Renal cortex interstitium (tissue), 11 donors: ENCODE data around the gene LPIN1. TPM values are rescaled to one million over a fixed set of nuclear protein-coding genes. Genes with fewer than 3 reads are reported as not detected.

ENCODE experiments used
- DNase-seq, 11 donors: peaks; one replicate each; pipeline ENCODE4 v3.0.0-alpha.2; 2013; ENCODE audit warnings: low read depth in 9 of 11, low spot score in 4 of 11; ENCODE audit errors: extremely low read depth in 1 of 11
- polyA plus RNA-seq, 3 donors: library from polyadenylated mRNA; unstranded; fragments of 120-200 nt; gene quantifications; one replicate each; pipeline ENCODE4 v1.2.1, GENCODE V29; 2013; ENCODE audit not compliant: insufficient read length in 3 of 3

Gene LPIN1
- polyA plus RNA-seq, 3 donors = 19.8 to 26.4 (median 22.5) TPM

DNA sequence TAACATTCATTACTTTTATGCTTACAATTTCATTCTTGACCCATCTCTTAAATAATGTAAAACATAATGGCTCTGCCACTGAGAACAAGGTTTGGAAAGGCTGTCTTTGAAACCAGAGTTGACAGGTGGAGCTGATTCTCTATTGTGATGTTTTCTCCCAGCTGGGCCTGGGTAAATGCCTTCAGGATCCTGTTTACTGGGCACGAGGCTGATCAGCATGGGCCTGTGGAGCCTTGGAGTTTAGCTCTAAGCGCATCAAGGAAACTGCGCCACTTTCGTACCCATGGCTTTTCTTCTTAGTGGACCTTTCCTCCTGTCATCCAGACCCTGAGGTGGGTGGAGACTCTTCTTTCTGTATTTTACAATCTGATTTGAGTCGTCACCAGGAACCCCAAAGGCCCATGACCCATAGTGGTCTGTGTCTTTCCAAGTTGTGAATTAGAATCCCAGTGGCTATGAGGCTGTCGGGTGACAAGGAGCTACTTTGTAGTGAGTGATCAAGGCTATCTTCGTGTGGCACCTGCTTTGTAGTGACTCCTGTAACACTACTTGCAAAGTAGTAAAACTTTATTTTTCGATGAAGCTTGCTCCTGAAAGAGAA is 123.1 kb downstream of the LPIN1 start:
- DNase-seq = no peak

DNA sequence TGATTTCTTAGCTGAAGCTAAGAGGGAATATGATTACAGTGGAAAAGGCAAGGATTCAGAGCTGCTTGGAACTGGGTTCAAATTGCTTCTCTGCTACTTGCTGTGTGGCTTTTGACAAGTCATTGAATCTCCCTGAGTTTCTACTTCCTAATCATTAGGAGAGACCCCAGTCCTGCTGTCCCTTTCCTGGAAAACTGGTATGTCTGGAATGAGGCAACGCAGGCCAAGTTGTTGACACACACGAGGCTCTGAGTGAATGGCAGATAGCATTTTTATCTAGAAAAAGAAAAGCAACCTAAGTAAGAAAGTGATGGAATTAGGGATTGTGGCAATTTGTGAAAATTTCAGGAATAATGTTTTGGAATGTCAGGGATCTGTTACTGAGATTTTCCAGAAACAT is 123.6 kb downstream of the LPIN1 start:
- DNase-seq = no peak

DNA sequence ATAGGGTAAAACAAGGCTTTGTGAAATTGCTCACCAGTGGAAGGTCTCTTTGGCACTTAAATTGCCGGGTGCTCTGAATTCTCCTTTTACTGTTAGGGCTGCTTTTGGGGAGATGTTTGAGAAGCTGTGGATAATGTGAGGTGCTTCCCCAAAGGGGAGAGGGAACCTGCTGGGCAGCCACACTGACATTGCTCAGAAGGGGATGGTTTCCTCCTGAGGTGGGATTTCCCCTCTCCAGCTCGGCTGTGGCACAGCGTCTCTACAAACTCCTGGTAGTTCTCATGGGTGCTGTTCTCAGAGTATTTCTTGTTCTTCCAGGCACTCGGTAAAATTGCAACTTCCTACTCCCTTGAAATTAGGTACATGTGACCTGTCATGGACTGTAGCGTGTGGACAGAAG is 124.2 kb downstream of the LPIN1 start:
- no peak for DNase-seq

DNA sequence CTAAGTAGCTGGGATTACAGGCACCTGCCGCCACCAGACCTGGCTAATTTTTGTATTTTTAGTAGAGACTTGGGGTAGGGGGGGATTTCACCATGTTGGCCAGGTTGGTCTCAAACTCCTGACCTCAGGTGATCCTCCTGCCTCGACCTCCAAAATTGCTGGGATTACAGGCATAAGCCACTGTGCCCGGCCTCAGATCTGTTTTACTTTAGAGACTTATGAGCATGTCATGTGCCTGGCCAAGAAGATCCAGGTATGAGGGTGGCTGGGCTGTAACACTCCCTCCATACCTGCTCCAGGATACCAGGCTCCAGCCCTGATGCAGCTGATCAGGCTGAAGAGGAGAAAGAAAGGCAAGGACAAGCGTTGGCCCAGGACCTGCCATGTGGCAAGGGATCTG is 125.0 kb downstream of the LPIN1 start:
- DNase-seq = no peak

DNA sequence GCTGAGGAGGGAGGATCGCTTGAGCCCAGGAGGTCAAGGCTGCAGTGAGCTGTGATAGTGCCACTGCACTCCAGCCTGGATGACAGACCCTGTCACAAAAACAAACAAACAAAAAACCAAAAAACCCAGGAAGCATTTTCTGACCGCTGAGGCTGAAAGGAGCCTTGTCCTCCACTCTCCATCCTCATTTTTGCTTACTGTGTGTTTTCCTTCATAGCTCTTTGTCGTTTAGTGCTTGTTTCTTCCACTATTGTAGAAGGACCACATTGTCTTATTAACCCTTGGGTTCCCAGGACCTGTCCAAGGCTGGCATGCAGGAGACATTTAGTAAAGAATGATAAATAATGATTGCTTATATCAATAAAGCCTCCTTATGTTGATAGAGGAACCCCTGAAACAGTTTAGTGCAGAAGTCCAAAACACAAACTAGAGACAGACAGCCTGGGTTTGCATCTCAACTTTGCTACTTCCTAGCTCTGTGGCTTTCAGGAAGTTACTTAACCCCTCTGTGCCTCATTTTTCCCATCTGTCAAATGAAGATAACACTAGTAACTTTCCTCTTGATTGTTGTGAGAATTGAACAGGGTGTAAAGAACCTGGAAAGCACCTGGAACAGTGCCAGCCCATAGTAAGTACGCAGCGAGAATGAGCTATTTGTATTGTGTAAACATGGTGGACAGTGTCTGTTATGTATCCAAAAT is 126.0 kb downstream of the LPIN1 start:
- DNase-seq = no peak

DNA sequence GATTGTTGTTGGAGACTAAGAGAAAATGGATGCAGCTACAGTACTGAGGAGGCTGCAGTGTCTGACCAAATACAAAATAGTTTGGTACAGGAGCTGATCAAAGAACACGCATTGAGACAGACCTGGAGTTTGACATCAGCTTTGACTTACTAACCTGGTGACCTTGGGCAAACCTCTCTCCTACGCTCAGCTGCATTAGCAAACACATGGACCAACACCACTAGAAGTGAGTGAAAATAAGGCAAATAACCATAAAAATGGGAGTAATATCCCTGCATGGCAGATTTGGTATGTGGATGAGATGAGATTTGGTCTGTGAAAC is 126.5 kb downstream of the LPIN1 start:
- DNase-seq = no peak

DNA sequence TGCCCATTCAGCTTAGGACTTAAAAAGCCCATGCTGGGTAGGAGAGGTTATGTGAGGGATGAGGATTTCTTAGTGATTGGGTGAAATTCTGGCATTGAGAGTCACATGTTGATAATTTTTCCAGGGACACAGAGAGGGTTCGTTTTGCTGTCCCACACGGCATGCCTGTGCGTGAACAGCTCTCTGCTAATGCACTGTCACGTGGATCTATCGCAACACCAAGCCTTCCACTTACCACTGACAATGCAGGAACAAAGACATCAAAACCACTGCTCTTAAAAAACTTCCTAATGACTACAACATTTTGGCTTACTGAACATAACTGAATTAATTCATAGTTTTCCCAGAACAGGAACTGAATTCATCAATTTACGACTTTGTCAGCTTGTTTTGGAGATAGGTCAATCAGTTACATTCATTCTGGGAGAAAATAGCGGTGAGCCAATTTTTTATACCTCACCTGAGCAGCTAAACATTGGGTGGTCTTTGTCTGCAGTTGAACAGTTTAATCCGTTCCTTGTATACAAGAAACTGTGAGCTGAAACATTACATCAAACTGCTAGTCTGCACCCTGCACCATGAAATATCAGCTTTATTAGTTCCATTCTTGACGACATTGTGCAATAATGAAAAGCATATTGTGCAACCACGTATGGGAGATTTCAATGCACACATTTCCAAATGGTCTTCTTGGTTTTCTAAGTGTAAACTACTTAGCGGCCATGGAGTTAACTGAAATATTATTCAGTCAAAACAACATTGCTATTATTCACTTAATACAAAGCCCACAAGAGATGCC is 127.1 kb downstream of the LPIN1 start:
- no peak for DNase-seq

DNA sequence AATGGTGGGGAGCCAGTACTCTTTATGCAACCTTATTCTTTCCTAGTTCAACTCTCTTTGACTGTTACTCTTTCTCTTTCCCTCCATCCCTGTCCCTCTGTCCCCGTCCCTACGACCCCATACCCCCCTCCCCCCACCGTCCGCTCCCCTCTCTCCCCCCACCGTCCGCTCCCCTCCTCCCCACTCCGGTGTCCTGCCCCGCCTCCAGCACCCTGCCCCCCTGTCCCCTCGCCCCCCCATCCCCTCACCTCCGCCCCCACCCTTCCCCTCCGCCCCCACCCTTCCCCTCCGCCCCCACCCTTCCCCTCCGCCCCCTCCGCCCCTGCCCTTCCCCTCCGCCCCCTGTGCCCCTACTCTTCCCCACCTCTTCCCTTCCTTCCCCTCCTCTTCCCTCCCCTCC is 128.4 kb downstream of the LPIN1 start:
- DNase-seq = no peak

DNA sequence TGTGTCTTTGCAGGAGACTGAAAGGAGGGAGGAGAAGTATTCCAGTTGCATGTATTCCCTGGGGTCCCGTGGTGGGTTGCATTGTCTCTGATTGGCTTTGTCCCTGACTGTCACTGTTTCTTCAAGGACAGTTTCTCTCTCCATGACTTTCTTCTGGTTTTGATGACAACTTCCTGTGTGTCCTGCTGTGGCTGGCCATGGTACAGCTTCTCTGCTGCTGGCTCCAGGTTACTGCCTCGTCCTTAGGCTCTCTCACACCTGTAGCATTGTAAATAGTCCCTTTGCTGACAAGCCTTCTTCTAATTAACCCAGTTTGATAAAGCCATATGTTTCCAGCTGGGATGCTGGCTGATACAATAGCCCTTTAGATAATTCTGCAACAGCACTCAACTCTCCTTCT is 129.0 kb downstream of the LPIN1 start:
- no peak for DNase-seq

DNA sequence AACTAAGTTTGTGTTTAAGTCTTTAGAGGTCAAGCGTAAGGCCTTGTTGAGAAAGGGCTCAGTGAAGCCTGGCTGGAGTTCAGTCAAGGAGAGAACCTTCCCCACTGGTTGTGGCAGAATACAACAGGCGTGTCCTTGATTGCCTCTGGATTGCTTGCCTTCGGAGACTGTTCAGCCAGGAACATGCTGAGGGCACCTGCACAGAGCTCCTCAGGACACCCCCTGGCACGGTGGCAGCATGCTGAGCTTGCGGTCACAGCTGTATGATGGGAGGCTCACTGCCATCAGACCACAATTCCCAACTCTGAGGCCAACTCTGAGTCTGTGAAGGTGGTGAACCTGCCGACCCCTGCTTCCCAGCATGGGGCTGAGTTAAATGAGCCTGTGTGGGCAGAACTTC is 130.0 kb downstream of the LPIN1 start:
- DNase-seq = no peak

DNA sequence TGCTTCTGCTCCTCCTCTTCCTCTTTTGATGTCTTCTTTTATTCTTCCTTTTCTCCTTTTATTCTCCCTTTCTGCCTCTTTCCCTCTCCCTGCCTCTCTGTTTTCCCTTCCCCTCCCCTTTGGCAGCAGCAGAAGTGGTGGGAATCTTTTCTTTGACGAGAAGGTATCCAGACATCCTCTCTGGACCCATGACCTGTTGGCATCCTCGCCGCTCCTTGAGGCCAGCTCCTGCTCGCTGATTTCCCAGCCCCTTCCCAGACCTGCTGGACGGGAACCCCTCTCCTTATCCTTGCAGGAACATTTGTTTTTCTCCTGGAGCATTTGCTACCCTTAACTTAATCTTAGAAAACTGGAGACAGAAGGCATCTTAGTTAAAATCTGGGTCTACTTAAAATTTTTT is 130.5 kb downstream of the LPIN1 start:
- no peak for DNase-seq

Other genes starting within 250 kb of the LPIN1 start
- gene GREB1, start 212.6 kb upstream of the LPIN1 start, polyA plus RNA-seq = 10 to 100 TPM; 12.2 to 14.6 (median 12.5) TPM
- not detected for gene NTSR2, start 76.4 kb upstream of the LPIN1 start, polyA plus RNA-seq